NCI-H2107 treated with DMSO at 0.1 percent for 48 hours (cell line): ENCODE data around the gene LDLRAD4.

Source experiments
- DNase-seq: peaks from one replicate; lab custom pipeline; 2025; ENCODE audit not compliant: unreplicated experiment; lab: John Stamatoyannopoulos, UW

The LDLRAD4 gene

GRCh38 chr18:13422541-13423147 is 204.1 kb downstream of the LDLRAD4 start:
- DNase-seq, result no peak

- no peak for DNase-seq
These were observed 204.8 kb downstream of the LDLRAD4 start for GRCh38 chr18:13423352-13423751.

- DNase-seq, result no peak
These were observed 205.8 kb downstream of the LDLRAD4 start for GRCh38 chr18:13424363-13424762.

GRCh38 chr18:13425357-13426091 is 207.0 kb downstream of the LDLRAD4 start:
- no peak for DNase-seq

GRCh38 chr18:13427354-13427753 is 208.8 kb downstream of the LDLRAD4 start:
- no peak for DNase-seq

GRCh38 chr18:13428319-13428718 is 209.8 kb downstream of the LDLRAD4 start:
- DNase-seq, result no peak

GRCh38 chr18:13429016-13429415 is 210.5 kb downstream of the LDLRAD4 start:
- DNase-seq, result no peak

GRCh38 chr18:13429884-13430510 is 211.4 kb downstream of the LDLRAD4 start:
- no peak for DNase-seq

GRCh38 chr18:13430663-13431062 is 212.1 kb downstream of the LDLRAD4 start:
- no peak for DNase-seq

GRCh38 chr18:13431886-13432285 is 213.3 kb downstream of the LDLRAD4 start:
- DNase-seq, result no peak

GRCh38 chr18:13433125-13433524 is 214.6 kb downstream of the LDLRAD4 start:
- DNase-seq, result no peak

GRCh38 chr18:13433685-13434084 is 215.1 kb downstream of the LDLRAD4 start:
- DNase-seq, result no peak

GRCh38 chr18:13434854-13435253 is 216.3 kb downstream of the LDLRAD4 start:
- DNase-seq, result no peak

GRCh38 chr18:13435586-13436333 is 217.2 kb downstream of the LDLRAD4 start:
- DNase-seq, result no peak

GRCh38 chr18:13436576-13436975 is 218.0 kb downstream of the LDLRAD4 start:
- DNase-seq, result no peak

- DNase-seq, result no peak
These were observed 218.5 kb downstream of the LDLRAD4 start for GRCh38 chr18:13437034-13437433.

- DNase-seq, result no peak
These were observed 219.4 kb downstream of the LDLRAD4 start for GRCh38 chr18:13437796-13438506.

- no peak for DNase-seq
These were observed 220.0 kb downstream of the LDLRAD4 start for GRCh38 chr18:13438507-13439056.

- DNase-seq, result no peak
These were observed 220.9 kb downstream of the LDLRAD4 start for GRCh38 chr18:13439461-13439860.
